ENCODE measurements around the gene SLC6A5. TPM values are rescaled to one million over a fixed set of nuclear protein-coding genes. Genes with fewer than 3 reads are reported as not detected.

Gene SLC6A5
- total and polyA plus RNA-seq, 10 of the 15 experiments (the other 5 are each of a cell fraction or from before 2014, with no cell fraction given): 0.01 TPM; not detected in 9

DNA sequence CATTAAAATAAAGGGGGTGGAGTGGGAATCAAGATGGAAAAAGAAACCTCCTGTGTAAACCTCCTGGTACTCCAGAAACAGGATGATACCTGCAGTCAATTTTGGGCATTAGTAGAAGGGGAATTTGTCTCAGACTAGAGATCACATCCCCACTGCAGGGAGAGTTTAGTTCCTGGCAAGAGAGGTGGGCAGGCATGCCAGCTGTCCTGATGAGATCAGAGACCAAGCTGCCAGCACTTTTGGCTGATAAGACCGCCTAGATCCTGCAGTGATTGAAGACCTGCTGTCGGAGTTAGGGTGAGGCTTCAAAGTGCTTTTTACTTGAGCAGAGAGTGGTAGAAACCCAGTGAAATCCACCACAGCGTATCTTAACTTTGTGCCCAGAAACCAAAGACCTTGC lies 40.3 kb downstream of the SLC6A5 start:
- no peaks in the 10 kb centered on the region for H4K20me1 ChIP-seq (ENCODE audit: control insufficient read depth, insufficient read depth)
- ChIA-PET RAD21 (ENCODE audit: unreplicated experiment) (no interaction called here), CTCF (no interaction called here), POLR2A (no interaction called here), SMC1A (ENCODE audit: uncharacterized antibody, unreplicated experiment) (no interaction called here)
- no TSS peak for BruUV-seq (replicated peaks)
- no peak overlapping the region for H3K4me3 ChIP-seq
- H3K9ac ChIP-seq (ENCODE audit: control insufficient read depth, insufficient read depth, low read length): no peak overlapping the region
- H3K36me3 ChIP-seq (ENCODE audit: control insufficient read depth in 2 of 2, insufficient read depth in 2 of 2, low read length in 1 of 2): no peaks in the 10 kb centered on the region
- FAIRE-seq: no peak
- H3K79me2 ChIP-seq (ENCODE audit: control insufficient read depth, insufficient read depth, low read length): no peaks in the 10 kb centered on the region
- no peak overlapping the region for H3K27ac ChIP-seq (ENCODE audit: control insufficient read depth, insufficient read depth)
- H3K4me2 ChIP-seq (ENCODE audit: control insufficient read depth, insufficient read depth): no peak overlapping the region
- no peaks in the 10 kb centered on the region for H3K9me3 ChIP-seq (replicated peaks; ENCODE audit: control insufficient read depth, insufficient read depth, low read length)
- H3K4me1 ChIP-seq (ENCODE audit: control insufficient read depth, insufficient read depth, low read length): no peaks in the 10 kb centered on the region
- WGBS (ENCODE audit: insufficient coverage, insufficient replicate concordance, low lambda C conversion rate, missing lambda C conversion rate): 44% methylated on average over 3 of the region's 3 CpGs
- intact Hi-C loops (cut with micrococcal nuclease; ENCODE audit: unreplicated experiment): no loop called here
- H2AFZ ChIP-seq (ENCODE audit: control insufficient read depth, low read depth, low read length): no peak overlapping the region
- in situ Hi-C loops (cut with MboI): loop anchor here (10.0 kb wide), 2 partner anchors 1495 to 1665 kb away; no protein-coding TSS in a partner anchor
- DNase-seq (ENCODE audit: low read depth, low spot score): no peak
- H3K27me3 ChIP-seq (replicated peaks in 1 of 2; ENCODE audit: control insufficient read depth in 2 of 2, insufficient read depth in 2 of 2, low read length in 1 of 2): no peaks in the 10 kb centered on the region; a peak in 2 of 4 replicates
- no peak for TF ChIP-seq SPI1 (IDR thresholded peaks at IDR 0.05; ENCODE audit: borderline replicate concordance, insufficient read depth, low read depth, low read length)
- TF ChIP-seq, protein P1, sequence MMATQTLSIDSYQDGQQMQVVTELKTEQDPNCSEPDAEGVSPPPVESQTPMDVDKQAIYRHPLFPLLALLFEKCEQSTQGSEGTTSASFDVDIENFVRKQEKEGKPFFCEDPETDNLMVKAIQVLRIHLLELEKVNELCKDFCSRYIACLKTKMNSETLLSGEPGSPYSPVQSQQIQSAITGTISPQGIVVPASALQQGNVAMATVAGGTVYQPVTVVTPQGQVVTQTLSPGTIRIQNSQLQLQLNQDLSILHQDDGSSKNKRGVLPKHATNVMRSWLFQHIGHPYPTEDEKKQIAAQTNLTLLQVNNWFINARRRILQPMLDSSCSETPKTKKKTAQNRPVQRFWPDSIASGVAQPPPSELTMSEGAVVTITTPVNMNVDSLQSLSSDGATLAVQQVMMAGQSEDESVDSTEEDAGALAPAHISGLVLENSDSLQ (IDR thresholded peaks at IDR 0.05): no peak
- no peak for TF ChIP-seq SREBF1 (IDR thresholded peaks at IDR 0.05; ENCODE audit: low read length)
- TF ChIP-seq RELA (IDR thresholded peaks at IDR 0.05; ENCODE audit: borderline replicate concordance, partially characterized antibody): no peak
- no peak for TF ChIP-seq LARP7 (IDR thresholded peaks at IDR 0.05)
- no peak for TF ChIP-seq NFYA (IDR thresholded peaks at IDR 0.05; ENCODE audit: borderline replicate concordance, low read depth, low read length)
- no peak for TF ChIP-seq ZNF274 (IDR thresholded peaks at IDR 0.05; ENCODE audit: insufficient read depth, insufficient read length)
- no peak for TF ChIP-seq IRF4 (IDR thresholded peaks at IDR 0.05; ENCODE audit: low read depth, low read length)
- no peak for TF ChIP-seq IKZF2 (IDR thresholded peaks at IDR 0.05)
- no peak for TF ChIP-seq SUPT20H (IDR thresholded peaks at IDR 0.05; ENCODE audit: borderline replicate concordance, control insufficient read depth, low read depth, low read length)
- TF ChIP-seq, protein P2, sequence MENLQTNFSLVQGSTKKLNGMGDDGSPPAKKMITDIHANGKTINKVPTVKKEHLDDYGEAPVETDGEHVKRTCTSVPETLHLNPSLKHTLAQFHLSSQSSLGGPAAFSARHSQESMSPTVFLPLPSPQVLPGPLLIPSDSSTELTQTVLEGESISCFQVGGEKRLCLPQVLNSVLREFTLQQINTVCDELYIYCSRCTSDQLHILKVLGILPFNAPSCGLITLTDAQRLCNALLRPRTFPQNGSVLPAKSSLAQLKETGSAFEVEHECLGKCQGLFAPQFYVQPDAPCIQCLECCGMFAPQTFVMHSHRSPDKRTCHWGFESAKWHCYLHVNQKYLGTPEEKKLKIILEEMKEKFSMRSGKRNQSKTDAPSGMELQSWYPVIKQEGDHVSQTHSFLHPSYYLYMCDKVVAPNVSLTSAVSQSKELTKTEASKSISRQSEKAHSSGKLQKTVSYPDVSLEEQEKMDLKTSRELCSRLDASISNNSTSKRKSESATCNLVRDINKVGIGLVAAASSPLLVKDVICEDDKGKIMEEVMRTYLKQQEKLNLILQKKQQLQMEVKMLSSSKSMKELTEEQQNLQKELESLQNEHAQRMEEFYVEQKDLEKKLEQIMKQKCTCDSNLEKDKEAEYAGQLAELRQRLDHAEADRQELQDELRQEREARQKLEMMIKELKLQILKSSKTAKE (IDR thresholded peaks at IDR 0.05; ENCODE audit: low read depth, poor library complexity, severe bottlenecking): no peak
- TF ChIP-seq ZNF207 (IDR thresholded peaks at IDR 0.05; ENCODE audit: borderline replicate concordance): no peak
- no peak for TF ChIP-seq BMI1 (IDR thresholded peaks at IDR 0.05; ENCODE audit: borderline replicate concordance)
- no peak for TF ChIP-seq SREBF2 (IDR thresholded peaks at IDR 0.05; ENCODE audit: low read length)
- no peak for TF ChIP-seq HCFC1 (IDR thresholded peaks at IDR 0.05; ENCODE audit: low read length)
- TF ChIP-seq, protein P3, sequence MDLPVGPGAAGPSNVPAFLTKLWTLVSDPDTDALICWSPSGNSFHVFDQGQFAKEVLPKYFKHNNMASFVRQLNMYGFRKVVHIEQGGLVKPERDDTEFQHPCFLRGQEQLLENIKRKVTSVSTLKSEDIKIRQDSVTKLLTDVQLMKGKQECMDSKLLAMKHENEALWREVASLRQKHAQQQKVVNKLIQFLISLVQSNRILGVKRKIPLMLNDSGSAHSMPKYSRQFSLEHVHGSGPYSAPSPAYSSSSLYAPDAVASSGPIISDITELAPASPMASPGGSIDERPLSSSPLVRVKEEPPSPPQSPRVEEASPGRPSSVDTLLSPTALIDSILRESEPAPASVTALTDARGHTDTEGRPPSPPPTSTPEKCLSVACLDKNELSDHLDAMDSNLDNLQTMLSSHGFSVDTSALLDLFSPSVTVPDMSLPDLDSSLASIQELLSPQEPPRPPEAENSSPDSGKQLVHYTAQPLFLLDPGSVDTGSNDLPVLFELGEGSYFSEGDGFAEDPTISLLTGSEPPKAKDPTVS (IDR thresholded peaks at IDR 0.05; ENCODE audit: low read depth, low read length): no peak
- no peak for TF ChIP-seq STAT1 (conservative IDR thresholded peaks at IDR 0.05)
- TF ChIP-seq SUZ12 (IDR thresholded peaks at IDR 0.05; ENCODE audit: unreplicated experiment): no peak
- TF ChIP-seq KDM1A (IDR thresholded peaks at IDR 0.05; ENCODE audit: borderline replicate concordance): no peak
- no peak for ATAC-seq

All from GM12878 (cell line).